ENCODE measurements around the gene ITM2B. TPM values are rescaled to one million over a fixed set of nuclear protein-coding genes. Genes with fewer than 3 reads are reported as not detected.

Gene ITM2B
- total and polyA plus RNA-seq, 10 of the 15 experiments (the other 5 are each of a cell fraction or from before 2014, with no cell fraction given), result 2.5 to 18.1 (median 4.9) TPM

GRCh38 chr13:48315969-48316650 lies 83.1 kb downstream of the ITM2B start:
- SMC1A ChIA-PET (ENCODE audit: uncharacterized antibody, unreplicated experiment), result no interaction called here
- WGBS (ENCODE audit: insufficient coverage, insufficient replicate concordance, low lambda C conversion rate, missing lambda C conversion rate), result 96% methylated on average over 17 of the region's 17 CpGs
- in situ Hi-C loops (cut with MboI), result no loop called here

More at GRCh38 chr13:48315969-48316650, 83.1 kb downstream of the ITM2B start:
- Histone ChIP-seq H3K36me3 (ENCODE audit: control insufficient read depth in 2 of 2, insufficient read depth in 2 of 2, low read length in 1 of 2) (peaks cover 0 to 27% of the 10 kb centered on the region in 2 experiments; a peak in 3 of 4 replicates), H3K27me3 (replicated peaks in 1 of 2; ENCODE audit: control insufficient read depth in 2 of 2, insufficient read depth in 2 of 2, low read length in 1 of 2) (peaks cover 0 to 2% of the 10 kb centered on the region in 2 experiments; a peak in 1 of 4 replicates), H4K20me1 (ENCODE audit: control insufficient read depth, insufficient read depth) (no peaks in the 10 kb centered on the region), H3K9ac (ENCODE audit: control insufficient read depth, insufficient read depth, low read length) (no peak overlapping the region), H3K27ac (ENCODE audit: control insufficient read depth, insufficient read depth) (no peak overlapping the region), H3K4me3 (no peak overlapping the region), H3K9me3 (replicated peaks; ENCODE audit: control insufficient read depth, insufficient read depth, low read length) (peaks cover 29% of the 10 kb centered on the region; the same call in 2 of the 3 replicates), H2AFZ (ENCODE audit: control insufficient read depth, low read depth, low read length) (no peak overlapping the region), H3K4me1 (ENCODE audit: control insufficient read depth, insufficient read depth, low read length) (no peaks in the 10 kb centered on the region), H3K4me2 (ENCODE audit: control insufficient read depth, insufficient read depth) (no peak overlapping the region), H3K79me2 (ENCODE audit: control insufficient read depth, insufficient read depth, low read length) (peaks cover 3% of the 10 kb centered on the region; the same call in 1 of the 2 replicates)
- no peak for FAIRE-seq
- intact Hi-C loops (cut with micrococcal nuclease; ENCODE audit: unreplicated experiment), result no loop called here
- ATAC-seq, result no peak
- RAD21 ChIA-PET (ENCODE audit: unreplicated experiment), result no interaction called here
- TF ChIP-seq ZBTB33 (IDR thresholded peaks at IDR 0.05), result no peak
- BruUV-seq (replicated peaks), result no TSS peak
- POLR2A ChIA-PET, result no interaction called here
- CTCF ChIA-PET, result interaction anchor here (1.8 kb wide), 1 partner anchor 17 kb away, joined by 5 read pairs; no protein-coding TSS in a partner anchor
- no peak for DNase-seq (ENCODE audit: low read depth, low spot score)

Measured in GM12878 (cell line).